B cell (primary cell): ENCODE measurements around the gene OR1I1. TPM values are rescaled to one million over a fixed set of nuclear protein-coding genes. Genes with fewer than 3 reads are reported as not detected.

Experiments
- ATAC-seq: fragments of 200-7000 bp; cut with Tn5 transposase; one replicate; pipeline ENCODE4 v1.10.0; 2021; ENCODE audit warnings: low read depth, mild to moderate bottlenecking, moderate number of reproducible peaks, moderate library complexity
- CTCF ChIA-PET: fragments of 350-600 bp; sonication (Branson Sonifier 250); formaldehyde crosslinking; loops from one replicate; lab custom pipeline; 2021; ENCODE audit warnings: antibody characterized with exemption, inconsistent platforms; lab: Charles Lee
- POLR2A ChIA-PET: fragments of 350-600 bp; sonication (Branson Sonifier 250); formaldehyde crosslinking; loops from one replicate; lab custom pipeline; 2021; ENCODE audit warnings: antibody characterized with exemption; lab: Charles Lee
- DNase-seq: peaks from one replicate; pipeline ENCODE4 v3.0.0; 2013
- H2AFZ ChIP-seq: 2 replicates; pipeline ENCODE4 v1.6.1; 2012; ENCODE audit warnings: mild to moderate bottlenecking, low read depth, low read length; ENCODE audit not compliant: insufficient read depth, poor library complexity, severe bottlenecking
- H3K27ac ChIP-seq, 2 donors: 1 replicate in 1 of 2; 2 replicates in 1 of 2; pipeline ENCODE4 v1.5.1; 2012 to 2013; ENCODE audit warnings: low read length in 2 of 2, mild to moderate bottlenecking in 2 of 2, moderate library complexity in 1 of 2
- H3K27me3 ChIP-seq, 4 experiments: fragments of 200-600 bp in 1 of 4; sonication (generic) in 1 of 4; replicated peaks in 1 of 4; 1 replicate in 2 of 4; 2 replicates in 2 of 4; pipeline versions ENCODE4 v1.6.1 to v1.7.0; 2013 to 2016; ENCODE audit warnings: low read length in 3 of 4, mild to moderate bottlenecking in 2 of 4, mixed read lengths in 1 of 4, moderate library complexity in 1 of 4; ENCODE audit not compliant: insufficient read depth in 4 of 4, control insufficient read depth in 3 of 4; ENCODE audit errors: control extremely low read depth in 1 of 4
- H3K36me3 ChIP-seq, 2 experiments: replicated peaks in 1 of 2; 1 replicate in 1 of 2; 2 replicates in 1 of 2; pipeline versions ENCODE4 v1.6.1 to v1.7.1; 2013; ENCODE audit warnings: low read length in 1 of 2; ENCODE audit not compliant: insufficient read depth in 2 of 2, control insufficient read depth in 1 of 2; ENCODE audit errors: control extremely low read depth in 1 of 2, extremely low read depth in 1 of 2
- H3K4me1 ChIP-seq, 2 donors: fragments of 200-600 bp in 1 of 2; sonication (generic) in 1 of 2; 1 replicate in 1 of 2; 2 replicates in 1 of 2; pipeline versions ENCODE4 v1.5.1 to v1.6.1; 2013 to 2017; ENCODE audit warnings: low read length in 2 of 2; ENCODE audit not compliant: control insufficient read depth in 2 of 2, insufficient read depth in 2 of 2
- H3K4me2 ChIP-seq: replicated peaks from 2 replicates; pipeline ENCODE3; 2012; ENCODE audit warnings: mild to moderate bottlenecking, low read depth, low read length; ENCODE audit not compliant: poor library complexity, severe bottlenecking
- H3K4me3 ChIP-seq, 5 experiments: fragments of 200-600 bp in 1 of 5; sonication (generic) in 1 of 5; 1 replicate in 3 of 5; 2 replicates in 2 of 5; pipeline versions ENCODE4 v1.5.1 to v1.7.0; 2011 to 2016; ENCODE audit warnings: low read length in 4 of 5, mild to moderate bottlenecking in 4 of 5, low read depth in 2 of 5, control low read depth in 1 of 5, moderate library complexity in 1 of 5; ENCODE audit not compliant: insufficient read depth in 1 of 5; ENCODE audit errors: control extremely low read depth in 1 of 5, extremely low read depth in 1 of 5
- H3K79me2 ChIP-seq: fragments of 200-600 bp; sonication (generic); one replicate; pipeline ENCODE4 v1.6.0; 2016; ENCODE audit warnings: low read length; ENCODE audit not compliant: control insufficient read depth, insufficient read depth
- H3K9ac ChIP-seq: fragments of 200-600 bp; sonication (generic); 2 replicates; pipeline ENCODE4 v1.6.1; 2017; ENCODE audit warnings: mild to moderate bottlenecking, low read length, moderate library complexity
- H3K9me3 ChIP-seq, 3 donors: one replicate each; pipeline versions ENCODE4 v1.6.1 to v1.7.1; 2013; ENCODE audit warnings: low read length in 2 of 3; ENCODE audit not compliant: control insufficient read depth in 2 of 3, insufficient read depth in 1 of 3; ENCODE audit errors: control extremely low read depth in 1 of 3
- H4K20me1 ChIP-seq: 2 replicates; pipeline ENCODE4 v1.6.0; 2012; ENCODE audit warnings: mild to moderate bottlenecking, low read length; ENCODE audit not compliant: insufficient read depth, control insufficient read depth, poor library complexity, severe bottlenecking
- H3K27ac Mint-ChIP-seq: one replicate; pipeline ENCODE4 v1.8.0; 2021; ENCODE audit warnings: mixed read lengths
- H3K27me3 Mint-ChIP-seq: one replicate; pipeline ENCODE4 v1.8.0; 2021; ENCODE audit warnings: mixed read lengths
- H3K4me1 Mint-ChIP-seq: one replicate; pipeline ENCODE4 v1.8.0; 2021; ENCODE audit warnings: mixed read lengths
- H3K4me3 Mint-ChIP-seq: one replicate; pipeline ENCODE4 v1.8.0; 2021; ENCODE audit warnings: mixed read lengths
- H3K9me3 Mint-ChIP-seq: one replicate; pipeline ENCODE4 v1.8.0; 2022; ENCODE audit warnings: mixed read lengths; ENCODE audit not compliant: insufficient read depth
- EZH2 ChIP-seq: IDR thresholded peaks from 2 replicates; pipeline ENCODE4 v1.6.1; 2012; ENCODE audit warnings: borderline replicate concordance, low read depth, mild to moderate bottlenecking, moderate library complexity, low read length; ENCODE audit not compliant: insufficient read depth, poor library complexity, severe bottlenecking
- WGBS: methylation state at CpG from one replicate; pipeline ENCODE4 v1.1.5; 2013; ENCODE audit warnings: missing lambda C conversion rate; ENCODE audit not compliant: insufficient coverage; 5-methylcytosine and 5-hydroxymethylcytosine counted together
- intact Hi-C: fragments of 100-400 bp; cut with micrococcal nuclease; formaldehyde crosslinking; loops from one replicate; pipeline ENCODE4 v1.10.0; 2022
- polyA plus RNA-seq: library from polyadenylated mRNA; depleted of rRNA; stranded (reverse); fragments of >200 nt; gene quantifications from 2 replicates; pipeline ENCODE4 v1.2.3, GENCODE V29; 2012
- total RNA-seq, 2 donors: library from RNA; stranded (reverse); fragments of 120-200 nt in 1 of 2; gene quantifications; 1 replicate in 1 of 2; 2 replicates in 1 of 2; pipeline versions ENCODE4 v1.2.3 to v1.2.4, GENCODE V29; 2013 to 2022
- TF ChIP-seq, protein P1 (sequence below): fragments of 200-600 bp; IDR thresholded peaks from one replicate; pipeline ENCODE4 v1.8.0; 2022; ENCODE audit warnings: antibody characterized with exemption, mild to moderate bottlenecking

Gene OR1I1
- total and polyA plus RNA-seq, 2 donors (not counting 1 experiment from before 2014, with no cell fraction given): not detected

GRCh38 chr19:15126131-15126910, 44.3 kb downstream of the OR1I1 start:
- 100% methylated on average over 1 of the region's 2 CpGs for WGBS
- H3K27me3 Mint-ChIP-seq: peaks cover 9% of the 10 kb centered on the region
- CTCF ChIA-PET: interaction anchor here (0.7 to 1.3 kb wide), 4 partner anchors 23 to 429 kb away, joined by 3 to 6 read pairs (median 4); no protein-coding TSS in a partner anchor

More at GRCh38 chr19:15126131-15126910, 44.3 kb downstream of the OR1I1 start:
- no peak overlapping the region for H3K4me3 Mint-ChIP-seq
- POLR2A ChIA-PET: no interaction called here
- H3K9me3 ChIP-seq: no peaks in the 10 kb centered on the region
- no peak for ATAC-seq
- peaks cover 8% of the 10 kb centered on the region for H4K20me1 ChIP-seq
- TF ChIP-seq, protein P1, sequence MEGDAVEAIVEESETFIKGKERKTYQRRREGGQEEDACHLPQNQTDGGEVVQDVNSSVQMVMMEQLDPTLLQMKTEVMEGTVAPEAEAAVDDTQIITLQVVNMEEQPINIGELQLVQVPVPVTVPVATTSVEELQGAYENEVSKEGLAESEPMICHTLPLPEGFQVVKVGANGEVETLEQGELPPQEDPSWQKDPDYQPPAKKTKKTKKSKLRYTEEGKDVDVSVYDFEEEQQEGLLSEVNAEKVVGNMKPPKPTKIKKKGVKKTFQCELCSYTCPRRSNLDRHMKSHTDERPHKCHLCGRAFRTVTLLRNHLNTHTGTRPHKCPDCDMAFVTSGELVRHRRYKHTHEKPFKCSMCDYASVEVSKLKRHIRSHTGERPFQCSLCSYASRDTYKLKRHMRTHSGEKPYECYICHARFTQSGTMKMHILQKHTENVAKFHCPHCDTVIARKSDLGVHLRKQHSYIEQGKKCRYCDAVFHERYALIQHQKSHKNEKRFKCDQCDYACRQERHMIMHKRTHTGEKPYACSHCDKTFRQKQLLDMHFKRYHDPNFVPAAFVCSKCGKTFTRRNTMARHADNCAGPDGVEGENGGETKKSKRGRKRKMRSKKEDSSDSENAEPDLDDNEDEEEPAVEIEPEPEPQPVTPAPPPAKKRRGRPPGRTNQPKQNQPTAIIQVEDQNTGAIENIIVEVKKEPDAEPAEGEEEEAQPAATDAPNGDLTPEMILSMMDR: no peak
- TF ChIP-seq EZH2: no peak
- no peaks in the 10 kb centered on the region for H3K27me3 ChIP-seq
- peak overlapping the region; percentile 89 for H2AFZ ChIP-seq
- peaks cover 19% of the 10 kb centered on the region for H3K4me1 Mint-ChIP-seq
- H3K27ac Mint-ChIP-seq: no peak overlapping the region
- peaks cover 0 to 6% of the 10 kb centered on the region in 2 experiments for H3K36me3 ChIP-seq
- H3K4me2 ChIP-seq: peak overlapping the region; percentile 86
- no peak for DNase-seq
- peak overlapping the region in 4 of 5 experiments; percentile 83 to 87 (median 85) for H3K4me3 ChIP-seq
- H3K79me2 ChIP-seq: peaks cover 5% of the 10 kb centered on the region
- H3K9me3 Mint-ChIP-seq: no peaks in the 10 kb centered on the region
- H3K4me1 ChIP-seq: peaks cover 10 to 12% of the 10 kb centered on the region in 2 donors
- peak overlapping the region; percentile 93 for H3K9ac ChIP-seq
- intact Hi-C loops: loop anchor here (5.0 to 10.0 kb wide), 3 partner anchors 206 to 1071 kb away; partner anchors contain the start of genes AP1M1, BRD4 and NDUFB7
- no peak overlapping the region for H3K27ac ChIP-seq
